Psoas muscle (tissue), 8 donors: ENCODE results near the gene OSBPL5. TPM values are rescaled to one million over a fixed set of nuclear protein-coding genes. Genes with fewer than 3 reads are reported as not detected.
"Not testable (repeated sequence)": the region's sequence is repeated elsewhere in the genome, so short reads cannot be mapped to it uniquely, and the experiment has no call there.

Experiments used
- ATAC-seq, 4 donors: fragments of 200-7000 bp; cut with Tn5 transposase; one replicate each; pipeline ENCODE4 v1.9.1; 2020; ENCODE audit warnings: moderate library complexity in 3 of 4, mild to moderate bottlenecking in 2 of 4
- DNase-seq, 2 donors: peaks; one replicate each; pipeline ENCODE4 v3.0.0-alpha.2; 2020
- H3K27ac ChIP-seq: fragments of 200-600 bp; one replicate; pipeline ENCODE4 v1.8.0; 2022
- H3K27me3 ChIP-seq, 3 donors: fragments of 200-600 bp in 1 of 3; one replicate each; pipeline versions ENCODE4 v1.6.1 to v1.8.0; 2013 to 2022; ENCODE audit warnings: low read length in 2 of 3, mild to moderate bottlenecking in 2 of 3, moderate library complexity in 1 of 3; ENCODE audit not compliant: insufficient read depth in 3 of 3
- H3K36me3 ChIP-seq, 2 donors: fragments of 200-600 bp in 1 of 2; one replicate each; pipeline versions ENCODE4 v1.6.1 to v1.8.0; 2013 to 2022; ENCODE audit warnings: low read depth in 1 of 2, mild to moderate bottlenecking in 1 of 2, moderate library complexity in 1 of 2; ENCODE audit not compliant: insufficient read depth in 1 of 2
- H3K4me1 ChIP-seq: fragments of 200-600 bp; one replicate; pipeline ENCODE4 v1.8.0; 2022
- H3K4me3 ChIP-seq: fragments of 200-600 bp; one replicate; pipeline ENCODE4 v1.8.0; 2022; ENCODE audit warnings: mild to moderate bottlenecking
- H3K9me3 ChIP-seq: fragments of 200-600 bp; one replicate; pipeline ENCODE4 v1.8.0; 2022
- CTCF ChIP-seq: fragments of 200-600 bp; IDR thresholded peaks from one replicate; pipeline ENCODE4 v1.8.0; 2022; ENCODE audit warnings: antibody characterized with exemption
- WGBS, 3 donors: extraction: QIAGEN DNeasy Blood & Tissue Kit; methylation state at CpG; one replicate each; pipeline versions ENCODE4 v1.1.6 to v1.1.7; 2013; 5-methylcytosine and 5-hydroxymethylcytosine counted together
- intact Hi-C, 2 donors: fragments of 100-400 bp; cut with DNase I; formaldehyde crosslinking; loops; one replicate each; pipeline versions ENCODE4 v1.11.0 to v1.14.2; 2022
- polyA plus RNA-seq, 3 donors: library from polyadenylated mRNA; stranded (reverse); fragments of 200-250 nt; gene quantifications; one replicate each; pipeline ENCODE4 v1.2.3, GENCODE V29; 2013
- total RNA-seq, 4 donors: library from RNA; stranded (reverse); fragmentation: NEBNext Ultra II Directional in 2 of 4; extraction: Animal tissue kit (Norgen Biotek cat#: 25700) in 2 of 4; gene quantifications; one replicate each; pipeline versions ENCODE4 v1.2.1 to v1.2.4, GENCODE V29; 2021 to 2023
- donor health status: healthy with polysubstance abuse.
- donor health status: DM: no; HTN: no; CAD: no; lungs with moderate emphysema.
- donor health status: Bipolar disorder and iron deficiency.
- donor health status: healthy.
- donor health status: DM: yes; HTN: yes; CAD: no.
- donor health status: DM: no; HTN: no; CAD: no.
- donor health status: DM: no; HTN: no; CAD: no.
- donor health status: DM: yes; HTN: yes; CAD: no.

The OSBPL5 gene
- total and polyA plus RNA-seq, 7 donors, result 3.4 to 12.4 (median 6.9) TPM

DNA sequence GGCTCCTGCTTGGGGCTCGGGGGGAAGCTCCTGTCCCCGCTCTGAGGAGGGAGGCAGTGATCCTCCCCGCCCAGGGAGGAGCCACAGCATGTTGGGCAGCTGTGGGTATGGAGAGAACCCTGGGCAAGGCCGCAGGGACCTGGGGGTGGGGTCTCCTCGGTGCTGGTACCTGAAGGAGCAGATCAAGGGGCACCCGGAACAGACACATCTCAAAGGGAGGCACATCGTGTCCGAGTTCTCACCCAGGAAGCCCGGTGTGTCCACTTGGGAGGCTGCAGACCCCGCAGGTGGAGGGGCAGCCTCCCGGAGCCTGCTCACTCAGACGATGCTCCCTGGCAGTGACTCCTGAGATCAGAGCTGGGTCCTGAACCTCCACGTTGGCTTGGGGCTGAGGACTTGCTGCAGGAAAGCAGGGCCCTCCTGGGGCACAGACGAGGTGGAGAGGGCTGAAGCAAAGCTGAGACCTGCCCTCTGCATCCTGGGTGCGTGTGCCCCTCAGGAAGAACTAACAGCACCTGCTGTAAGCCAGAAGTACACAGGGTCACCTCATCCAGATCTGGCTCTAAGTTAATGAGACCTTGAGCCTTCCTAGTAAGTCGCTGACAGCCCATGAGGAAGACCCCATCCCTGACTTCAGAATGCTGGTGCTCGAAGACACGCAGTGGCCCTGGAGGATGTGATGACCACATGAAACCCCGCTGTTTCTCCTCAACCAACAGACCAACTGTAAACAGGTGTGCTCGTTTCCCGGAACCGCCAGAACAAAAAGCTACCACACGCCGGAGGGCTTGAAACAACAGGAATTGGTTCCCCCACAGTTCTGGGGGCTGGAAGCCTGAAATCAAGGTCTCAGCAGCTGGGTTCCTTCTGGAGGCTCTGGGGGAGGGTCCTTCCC is 5.9 kb upstream of the OSBPL5 start:
- 87 to 95% (median 91%) methylated on average over 23 to 24 of the region's 24 CpGs for WGBS, 3 donors
- intact Hi-C loops, result no loop called here
- H3K4me3 ChIP-seq, result no peak overlapping the region
- no peak overlapping the region for H3K27ac ChIP-seq
- ATAC-seq (no peak), DNase-seq (peak in 1 of 2 donors; percentile 20)
- no peaks in the 10 kb centered on the region for H3K27me3 ChIP-seq
- H3K4me1 ChIP-seq, result peaks cover 14% of the 10 kb centered on the region
- no peak for TF ChIP-seq CTCF
- no peaks in the 10 kb centered on the region for H3K9me3 ChIP-seq
- H3K36me3 ChIP-seq, result no peaks in the 10 kb centered on the region

- ATAC-seq (peak; percentile 55 to 83 (median 75)), DNase-seq (peak in 1 of 2 donors; percentile 56)
- no peaks in the 10 kb centered on the region for H3K9me3 ChIP-seq
- 34 to 47% (median 35%) methylated on average over 17 to 18 of the region's 18 CpGs for WGBS, 3 donors
- TF ChIP-seq CTCF, result no peak
- H3K27ac ChIP-seq, result peak overlapping the region; percentile 72
- peaks cover 21% of the 10 kb centered on the region for H3K4me1 ChIP-seq
- intact Hi-C loops, result no loop called here
- H3K27me3 ChIP-seq, result no peaks in the 10 kb centered on the region
- no peaks in the 10 kb centered on the region for H3K36me3 ChIP-seq
- peak overlapping the region; percentile 52 for H3K4me3 ChIP-seq
Observed at GRCh38 chr11:3170044-3170755, 5.1 kb upstream of the OSBPL5 start.

DNA sequence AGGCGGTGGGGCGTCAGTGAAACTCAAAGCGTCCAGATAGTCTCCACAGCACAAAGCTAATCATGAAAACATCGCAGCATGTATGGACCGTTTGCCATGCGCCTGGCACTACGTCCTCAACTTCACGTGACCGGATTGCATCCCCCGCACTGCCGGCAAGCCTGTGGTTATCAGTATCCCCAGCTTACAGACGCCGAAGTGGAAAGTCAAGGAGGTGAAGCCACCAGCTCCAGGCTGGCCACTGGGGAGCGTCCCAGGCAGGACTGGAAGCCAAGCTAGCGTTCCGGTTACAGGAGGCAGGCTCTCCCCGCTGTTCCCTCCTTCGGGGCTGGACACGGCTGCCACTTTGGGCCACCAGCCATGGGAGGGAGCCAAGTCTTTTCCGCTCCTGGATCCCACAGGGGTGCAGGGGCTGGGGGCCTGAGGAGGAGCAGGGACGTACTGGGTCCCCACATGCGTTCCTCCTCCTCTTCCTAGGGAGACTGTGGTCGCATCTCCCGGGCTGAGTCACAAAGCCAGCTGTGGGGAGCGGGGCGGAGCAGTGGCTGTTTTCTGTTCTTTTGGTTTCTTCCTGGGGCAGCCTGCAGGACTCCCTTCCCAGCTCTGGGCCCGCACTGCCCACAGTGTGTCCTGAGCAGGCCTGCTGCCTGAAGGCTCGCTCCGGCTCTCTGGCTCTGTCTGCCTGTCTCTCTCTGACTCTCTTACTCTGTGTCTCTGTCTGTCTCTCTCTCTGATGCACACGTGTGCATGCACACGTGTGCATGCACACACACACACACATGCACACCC is 4.3 kb upstream of the OSBPL5 start:
- Histone ChIP-seq H3K9me3 (no peaks in the 10 kb centered on the region), H3K36me3 (no peaks in the 10 kb centered on the region), H3K4me1 (peaks cover 22% of the 10 kb centered on the region), H3K27ac (peak overlapping the region; percentile 72), H3K27me3 (no peaks in the 10 kb centered on the region), H3K4me3 (peak overlapping the region; percentile 52)
- ATAC-seq, result peak; percentile 73 to 83 (median 78)
- intact Hi-C loops, result loop anchor here in 1 of 2 donors (10.0 kb wide), 2 partner anchors 55 to 115 kb away; partner anchors contain the start of gene CARS1
- WGBS, 3 donors, result 1 to 2% (median 1%) methylated on average over 30 to 31 of the region's 31 CpGs
- DNase-seq, result peak; percentile 59 to 80
- peak; percentile 20 for TF ChIP-seq CTCF

DNA sequence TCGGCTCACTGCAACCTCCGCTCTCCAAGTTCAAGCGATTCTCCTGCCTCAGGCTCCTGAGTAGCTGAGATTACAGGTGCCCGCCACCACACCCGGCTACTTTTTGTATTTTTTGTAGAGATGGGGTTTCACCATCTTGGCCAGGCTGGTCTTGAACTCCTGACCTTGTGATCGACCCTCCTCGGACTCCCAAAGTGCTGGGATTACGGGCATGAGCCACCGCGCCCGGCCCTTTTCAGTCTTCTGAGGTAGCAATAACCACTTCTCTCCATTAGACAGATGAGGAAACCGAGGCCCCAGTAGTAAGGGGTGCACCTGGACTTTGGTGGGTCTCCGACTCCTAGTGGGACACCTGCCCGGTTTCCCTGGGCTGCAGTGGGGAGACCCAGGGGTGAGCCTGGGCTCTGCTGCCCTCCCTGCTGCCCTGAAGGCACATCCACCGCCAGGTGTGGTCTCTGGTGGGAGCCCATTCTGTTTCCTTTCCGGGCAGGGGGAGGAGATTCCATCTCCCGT is 3.7 kb upstream of the OSBPL5 start:
- intact Hi-C loops, result loop anchor here in 1 of 2 donors (10.0 kb wide), 2 partner anchors 54 to 114 kb away; partner anchors contain the start of gene CARS1
- Histone ChIP-seq H3K27ac (peak overlapping the region; percentile 72), H3K4me3 (peak overlapping the region; percentile 52), H3K4me1 (peaks cover 28% of the 10 kb centered on the region)
- not testable (repeated sequence) for H3K36me3 ChIP-seq, ATAC-seq, H3K9me3 ChIP-seq, H3K27me3 ChIP-seq
- WGBS, 3 donors, result 73 to 78% (median 76%) methylated on average over 17 of the region's 17 CpGs
- peak in 1 of 2 donors; percentile 50 for DNase-seq
